GM21526 (cell line): ENCODE data around the gene ANXA11.
"Not testable (repeated sequence)": the region's sequence is repeated elsewhere in the genome, so short reads cannot be mapped to it uniquely, and the experiment has no call there.

ENCODE experiments used
- ATAC-seq: cut with Tn5 transposase; IDR thresholded peaks from one replicate; pipeline ENCODE4 v1.9.1; 2021; ENCODE audit warnings: moderate library complexity; ENCODE audit not compliant: unreplicated experiment, low FRiP score

The ANXA11 gene

GRCh38 chr10:80150172-80150571 is 55.2 kb downstream of the ANXA11 start:
- ATAC-seq, result no peak

GRCh38 chr10:80149123-80149522 is 56.2 kb downstream of the ANXA11 start:
- no peak for ATAC-seq

GRCh38 chr10:80148166-80148805 is 57.1 kb downstream of the ANXA11 start:
- ATAC-seq, result no peak

GRCh38 chr10:80146918-80147317 is 58.4 kb downstream of the ANXA11 start:
- no peak for ATAC-seq

- not testable (repeated sequence) for ATAC-seq
These were observed 59.7 kb downstream of the ANXA11 start for GRCh38 chr10:80145406-80146308.

- no peak for ATAC-seq
These were observed 60.6 kb downstream of the ANXA11 start for GRCh38 chr10:80144696-80145131.

- ATAC-seq, result no peak
These were observed 61.2 kb downstream of the ANXA11 start for GRCh38 chr10:80144067-80144695.

- no peak for ATAC-seq
These were observed 63.5 kb downstream of the ANXA11 start for GRCh38 chr10:80141696-80142460.

- no peak for ATAC-seq
These were observed 65.1 kb downstream of the ANXA11 start for GRCh38 chr10:80140251-80140650.

- no peak for ATAC-seq
These were observed 66.1 kb downstream of the ANXA11 start for GRCh38 chr10:80139265-80139664.

- no peak for ATAC-seq
These were observed 67.4 kb downstream of the ANXA11 start for GRCh38 chr10:80137920-80138319.

GRCh38 chr10:80137031-80137862 is 68.1 kb downstream of the ANXA11 start:
- ATAC-seq, result no peak

- ATAC-seq, result no peak
These were observed 69.2 kb downstream of the ANXA11 start for GRCh38 chr10:80136134-80136571.

- not testable (repeated sequence) for ATAC-seq
These were observed 71.7 kb downstream of the ANXA11 start for GRCh38 chr10:80133687-80134086.

- ATAC-seq, result no peak
These were observed 72.1 kb downstream of the ANXA11 start for GRCh38 chr10:80133206-80133605.

- no peak for ATAC-seq
These were observed 72.8 kb downstream of the ANXA11 start, which contains the start of gene PLAC9 for GRCh38 chr10:80132299-80133139. Gene PLAC9, plus strand, starts transcription at chr10:80132730. Its CDS starts 33 bp downstream, at chr10:80132763.

- ATAC-seq, result no peak
These were observed 73.8 kb downstream of the ANXA11 start for GRCh38 chr10:80131499-80131901.

GRCh38 chr10:80126876-80127275 is 78.5 kb downstream of the ANXA11 start:
- no peak for ATAC-seq

GRCh38 chr10:80122746-80123145 is 82.6 kb downstream of the ANXA11 start:
- ATAC-seq, result no peak
